Stimulated activated CD4-positive, alpha-beta T cell treated with anti-CD3 and anti-CD28 coated beads, Interleukin-1b, Interleukin-23, amount 100 ng/mL, for 1 hour (primary cell): Measurements from ENCODE around the gene ELF5.

ENCODE experiments used
- DNase-seq, 2 donors: peaks; one replicate each; pipeline ENCODE4 v3.0.0-alpha.2; 2020; ENCODE audit warnings: low read depth in 2 of 2

The ELF5 gene

DNA sequence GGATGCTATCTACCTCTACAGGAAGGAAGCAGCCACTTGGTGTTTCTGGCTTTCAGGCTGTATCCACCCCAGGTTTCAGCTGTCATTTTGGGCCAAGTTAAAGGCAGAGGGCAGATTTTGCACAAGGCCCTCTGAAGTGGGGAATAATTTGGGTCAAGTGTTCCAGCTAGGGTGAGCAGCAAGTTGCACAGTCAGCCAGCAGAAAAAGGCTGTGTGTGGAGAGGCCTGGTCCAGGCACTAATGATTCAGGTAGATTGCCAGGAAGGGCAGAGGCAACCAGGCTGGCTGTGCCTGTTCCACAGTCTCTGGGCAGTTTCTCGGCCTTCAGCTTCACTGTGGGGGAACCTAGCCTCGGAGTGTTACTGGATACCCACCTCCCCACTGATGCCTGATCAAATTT lies 8.6 kb upstream of the ELF5 start:
- DNase-seq, result no peak

- no peak for DNase-seq
Observed at GRCh38 chr11:34521265-34521664, 7.7 kb upstream of the ELF5 start.

GRCh38 chr11:34519595-34520235 lies 6.1 kb upstream of the ELF5 start:
- DNase-seq, result no peak

- no peak for DNase-seq
Observed at GRCh38 chr11:34516247-34517040, 2.9 kb upstream of the ELF5 start.

- DNase-seq, result no peak
Observed at GRCh38 chr11:34514597-34514996, 1.0 kb upstream of the ELF5 start.

- peak in 1 of 2 donors; percentile 21 for DNase-seq
Observed at GRCh38 chr11:34512840-34513681, 533 bp downstream of the ELF5 start.

DNA sequence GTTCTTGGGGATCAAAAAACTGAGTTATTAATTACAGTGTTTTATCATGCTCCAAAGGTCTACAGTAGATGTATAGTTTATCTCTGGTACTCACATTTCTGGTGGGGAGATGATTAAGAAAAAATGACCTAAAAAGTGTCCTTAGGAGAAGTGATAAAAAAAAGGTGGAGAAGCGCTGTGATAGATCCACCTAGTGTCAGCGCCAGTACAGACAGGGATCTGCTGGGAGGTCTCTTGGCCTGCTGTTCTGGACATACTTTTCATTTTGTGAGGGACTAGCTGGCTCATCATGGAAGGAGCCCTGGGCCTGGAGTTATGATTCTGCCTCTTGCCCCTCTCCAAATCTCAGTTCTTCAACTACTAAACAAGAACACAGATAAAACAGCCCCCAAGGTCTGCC lies 2.9 kb downstream of the ELF5 start:
- DNase-seq, result no peak

DNA sequence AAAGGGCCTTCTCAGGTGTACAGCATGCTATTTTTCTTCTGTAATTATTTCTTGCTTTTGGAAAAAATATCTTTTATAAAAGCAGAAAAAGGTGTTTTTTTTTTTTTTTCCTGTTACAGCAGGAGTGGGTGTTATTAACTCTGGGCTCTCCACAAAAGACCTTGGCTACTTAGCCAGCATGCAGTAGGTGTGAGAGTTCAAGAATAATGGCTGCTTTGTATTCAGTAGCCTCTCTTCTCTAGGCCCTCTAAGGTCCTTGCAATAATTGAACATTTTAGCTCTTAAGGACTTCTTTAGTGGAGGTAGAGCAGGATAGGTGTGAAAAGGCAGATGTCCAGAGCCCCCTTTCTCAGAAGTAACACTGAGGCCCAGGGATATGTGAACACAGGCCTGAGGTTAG lies 3.4 kb downstream of the ELF5 start:
- no peak for DNase-seq

- no peak for DNase-seq
Observed at GRCh38 chr11:34509336-34509876, 4.2 kb downstream of the ELF5 start.

- DNase-seq, result no peak
Observed at GRCh38 chr11:34508524-34508923, 5.1 kb downstream of the ELF5 start.

DNA sequence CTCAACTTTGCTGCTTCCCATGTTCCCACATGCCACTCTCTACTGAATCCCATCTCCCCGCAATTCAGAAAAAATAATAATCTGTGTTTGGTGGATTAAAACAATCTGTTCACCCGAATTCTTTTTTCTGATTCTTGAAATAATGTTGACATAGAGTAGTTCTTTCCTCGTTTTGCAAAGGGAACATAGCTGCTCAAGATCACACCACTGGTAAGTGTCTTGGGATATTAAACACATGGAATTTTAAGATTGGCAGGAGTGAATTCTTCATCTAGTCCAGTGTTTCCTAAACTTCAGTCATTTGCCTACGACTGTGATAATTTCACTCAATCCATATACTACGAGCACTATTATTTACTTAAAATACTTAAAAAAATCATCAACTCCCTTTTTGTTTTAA lies 6.0 kb downstream of the ELF5 start:
- no peak for DNase-seq

DNA sequence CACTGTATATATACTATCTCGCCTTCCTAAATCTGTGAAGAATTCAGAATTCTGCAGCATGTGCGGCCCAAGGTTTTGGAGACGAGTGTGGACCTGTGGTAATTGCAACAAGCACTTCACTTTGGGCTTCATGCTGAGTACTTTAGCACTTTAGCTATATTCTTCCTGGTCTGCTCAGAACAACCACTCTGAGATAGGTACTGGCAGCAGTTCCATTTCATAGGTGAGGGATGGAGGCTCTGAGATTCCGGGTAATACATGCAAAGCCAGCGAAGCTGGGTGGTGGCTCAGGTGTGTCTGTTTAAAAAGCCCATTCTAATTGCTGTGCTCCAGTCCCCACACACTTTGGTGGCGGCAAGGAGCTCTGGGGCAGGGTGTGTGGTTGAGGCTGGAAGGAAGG lies 6.4 kb downstream of the ELF5 start:
- no peak for DNase-seq

GRCh38 chr11:34505874-34506273 lies 7.7 kb downstream of the ELF5 start:
- DNase-seq, result no peak

DNA sequence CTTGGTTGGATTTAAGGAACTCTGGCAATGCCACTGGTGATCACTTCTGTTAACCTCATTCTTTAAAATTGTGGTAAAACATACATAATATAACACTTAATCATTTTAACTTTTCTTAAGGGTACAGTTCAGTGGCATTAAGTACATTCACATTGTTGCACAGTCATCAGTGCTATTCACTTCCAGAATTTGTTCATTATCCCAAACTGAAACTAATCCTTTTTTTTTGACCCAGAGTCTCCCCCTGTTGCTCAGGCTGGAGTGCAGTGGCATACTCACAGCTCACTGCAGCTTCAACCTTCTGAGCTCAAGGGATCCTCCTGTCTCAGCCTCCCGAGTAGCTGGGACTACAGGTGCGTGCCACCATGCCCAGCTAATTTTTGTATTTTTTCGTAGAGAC lies 10.6 kb downstream of the ELF5 start:
- no peak for DNase-seq

DNA sequence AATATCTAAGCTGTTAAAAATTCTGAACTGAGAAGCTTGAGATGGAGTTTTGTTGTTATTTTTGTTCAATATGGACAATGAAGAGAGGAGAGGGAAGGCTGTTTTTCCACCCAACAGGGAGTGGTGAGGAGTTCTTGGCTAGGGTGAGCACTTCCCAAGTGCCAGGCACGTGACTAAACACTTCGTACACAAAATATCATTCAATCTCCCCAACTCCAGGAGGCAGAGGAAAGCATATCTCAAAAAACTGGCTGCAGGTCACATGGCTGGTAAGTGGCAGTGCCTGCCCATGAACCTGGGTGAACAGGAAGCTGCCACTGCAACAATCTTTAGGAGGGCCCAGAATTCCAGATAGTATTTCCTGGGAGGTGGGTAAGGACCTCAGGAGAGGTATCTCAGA lies 11.6 kb downstream of the ELF5 start:
- no peak for DNase-seq

- DNase-seq, result no peak
Observed at GRCh38 chr11:34501500-34501899, 12.1 kb downstream of the ELF5 start.

DNA sequence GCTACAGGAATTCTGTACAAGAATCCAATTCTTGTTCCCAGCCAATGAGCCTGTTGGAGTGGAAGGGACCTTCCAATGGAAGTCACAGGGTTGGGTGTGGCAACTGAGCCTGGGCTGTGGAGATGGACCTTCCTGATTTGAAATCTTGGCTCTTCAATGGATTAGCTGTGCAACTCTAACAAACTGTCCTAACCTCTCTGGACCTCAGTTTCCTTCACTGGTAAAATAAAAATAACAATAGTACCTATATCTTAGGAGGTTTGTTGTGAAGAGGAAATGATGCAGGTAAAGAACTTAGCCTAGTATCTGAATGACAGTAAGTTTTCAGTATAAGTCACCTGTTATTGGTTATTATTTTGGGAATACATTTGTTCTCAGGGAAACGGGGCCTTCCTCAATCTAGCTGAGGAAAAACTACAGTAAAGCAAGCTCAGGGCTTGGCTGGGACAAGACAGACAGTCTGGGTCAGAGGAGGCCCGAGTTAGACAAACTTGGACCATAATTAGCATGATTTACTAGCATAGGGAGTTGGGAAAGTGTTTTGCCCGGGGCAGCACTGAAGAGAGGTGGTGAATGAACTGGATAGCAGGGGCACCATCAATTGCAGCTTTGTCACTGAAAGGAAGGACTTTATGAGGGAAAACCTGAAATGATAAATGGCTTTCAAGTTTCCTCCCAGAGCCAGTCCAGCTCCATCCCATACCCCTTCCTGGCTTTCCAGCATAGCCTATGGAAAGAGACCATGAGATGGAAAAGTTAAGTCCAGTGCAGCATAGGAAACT lies 13.7 kb downstream of the ELF5 start:
- no peak for DNase-seq

- DNase-seq, result no peak
Observed at GRCh38 chr11:34495724-34496377, 17.7 kb downstream of the ELF5 start.

GRCh38 chr11:34495239-34495723 lies 18.3 kb downstream of the ELF5 start:
- no peak for DNase-seq

DNA sequence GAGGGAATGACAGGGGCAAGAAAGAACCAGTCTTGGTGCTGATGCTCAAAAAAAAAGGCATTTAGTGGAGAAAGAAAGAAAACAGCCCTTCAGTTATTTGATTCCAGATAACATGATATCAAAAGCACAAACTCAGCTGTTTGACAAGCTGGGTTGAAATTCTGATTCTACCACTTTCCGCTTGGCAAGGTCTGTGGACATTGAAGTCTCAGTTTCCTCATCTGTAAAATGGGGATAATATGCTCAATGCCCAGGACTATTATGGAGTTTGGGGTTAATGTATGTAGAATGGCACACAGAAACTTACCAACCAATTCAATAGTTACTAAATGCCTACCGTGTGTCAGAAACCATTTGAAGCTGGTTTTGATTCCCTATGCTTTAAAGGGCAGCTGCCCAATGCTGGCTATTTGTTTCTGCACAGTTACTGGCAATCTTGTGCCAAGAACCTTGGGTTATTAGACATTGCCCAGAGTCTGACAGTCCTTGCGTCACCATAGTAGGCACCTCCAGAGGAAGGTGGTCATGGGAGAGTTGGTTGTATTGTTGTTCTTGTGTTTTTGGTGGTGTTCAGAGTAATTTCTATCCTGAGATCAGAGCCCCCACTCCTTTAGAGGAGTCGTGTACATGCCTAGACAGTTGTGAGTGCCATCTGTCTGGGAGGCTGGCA lies 19.5 kb downstream of the ELF5 start:
- no peak for DNase-seq
